GM18951 (cell line): ENCODE data around the gene LIPC.

Experiments
- POLR2A ChIP-seq: IDR thresholded peaks from 4 replicates; pipeline ENCODE4 v1.6.1; 2011; ENCODE audit warnings: mild to moderate bottlenecking; ENCODE audit not compliant: insufficient read length, insufficient read depth; ENCODE audit errors: extremely low read depth
- in situ Hi-C: fragments of 300-500 bp; cut with MboI; formaldehyde crosslinking; loops from one replicate; pipeline ENCODE4 v1.12.0; 2022; ENCODE audit warnings: low sequenced_read_pairs, mixed read lengths, inconsistent platforms; ENCODE audit not compliant: unreplicated experiment

Gene LIPC

DNA sequence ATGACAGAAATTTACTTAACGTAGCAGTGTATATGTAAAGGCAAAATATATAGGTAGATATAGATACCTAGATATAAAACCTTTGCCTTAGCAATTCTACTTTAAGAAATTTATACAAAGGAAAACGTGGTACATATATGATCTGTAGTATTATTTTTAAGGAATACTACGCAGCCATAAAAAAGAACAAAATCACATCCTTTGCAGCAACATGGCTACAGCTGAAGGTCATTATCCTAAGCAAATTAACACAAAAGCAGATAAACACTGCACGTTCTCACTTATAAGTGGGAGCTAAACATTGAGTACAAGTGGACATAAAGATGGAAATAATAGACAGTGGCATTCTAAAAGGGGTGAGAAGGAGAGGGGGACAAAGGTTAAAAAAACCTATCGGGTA is 14.8 kb upstream of the LIPC start:
- TF ChIP-seq POLR2A: no peak
- in situ Hi-C loops: no loop called here

DNA sequence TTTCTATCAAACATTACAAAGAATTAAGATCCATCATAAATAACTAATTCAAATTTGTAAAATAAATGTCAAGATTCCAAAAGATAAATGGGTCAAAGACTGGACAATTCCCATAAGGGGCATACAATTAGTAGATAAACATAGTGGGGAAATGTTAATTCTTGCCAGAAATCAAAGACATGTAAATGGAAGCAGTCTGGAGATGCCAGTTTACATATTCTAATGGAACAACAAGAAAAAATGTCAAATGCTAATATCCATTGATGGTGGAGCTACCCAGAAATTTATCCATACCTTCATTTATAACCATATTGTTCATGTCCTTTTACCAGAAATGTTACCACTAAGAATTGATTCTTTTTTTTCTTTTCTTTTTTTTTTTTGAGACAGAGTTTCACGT is 13.7 kb upstream of the LIPC start:
- in situ Hi-C loops: no loop called here
- no peak for TF ChIP-seq POLR2A

DNA sequence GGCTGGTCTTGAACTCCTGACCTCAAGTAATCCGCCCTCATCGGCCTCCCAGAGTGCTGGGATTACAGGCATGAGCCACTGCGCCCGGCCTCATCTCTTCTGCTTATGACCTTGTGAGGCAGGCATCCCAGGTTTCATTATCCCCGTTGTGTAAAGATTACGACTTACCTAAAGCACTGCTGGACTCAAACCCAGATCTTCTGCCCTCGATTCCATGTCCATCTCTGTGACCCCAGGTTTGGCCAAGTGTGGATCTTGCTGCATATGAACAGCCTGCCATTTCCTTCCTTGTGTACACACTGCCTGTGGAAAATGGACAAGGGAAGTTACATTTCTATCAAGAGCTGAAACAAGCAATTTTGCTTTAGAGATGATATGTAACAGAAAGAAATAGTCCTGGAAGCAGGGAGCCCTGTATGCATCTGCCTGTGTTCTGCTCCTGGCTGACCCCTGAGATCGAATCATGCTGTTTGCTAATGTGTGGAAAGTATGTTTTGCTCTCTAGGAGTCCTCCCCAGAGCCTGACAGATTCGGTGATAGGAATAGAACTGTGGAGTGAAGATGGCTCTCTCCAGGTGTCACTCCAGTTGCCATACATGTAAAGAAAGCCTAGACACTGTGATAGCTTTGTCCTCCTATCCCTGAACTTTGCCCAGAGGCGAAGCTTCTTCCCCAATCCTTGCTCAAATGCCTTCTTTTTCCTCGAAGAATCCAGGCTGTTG is 11.8 kb upstream of the LIPC start:
- in situ Hi-C loops: no loop called here

GRCh38 chr15:58420579-58421043 is 11.2 kb upstream of the LIPC start:
- TF ChIP-seq POLR2A: no peak
- in situ Hi-C loops: no loop called here

More for the DNA sequence above, 11.8 kb upstream of the LIPC start:
- no peak for TF ChIP-seq POLR2A

GRCh38 chr15:58423205-58423604 is 8.6 kb upstream of the LIPC start:
- TF ChIP-seq POLR2A: no peak
- in situ Hi-C loops: no loop called here

DNA sequence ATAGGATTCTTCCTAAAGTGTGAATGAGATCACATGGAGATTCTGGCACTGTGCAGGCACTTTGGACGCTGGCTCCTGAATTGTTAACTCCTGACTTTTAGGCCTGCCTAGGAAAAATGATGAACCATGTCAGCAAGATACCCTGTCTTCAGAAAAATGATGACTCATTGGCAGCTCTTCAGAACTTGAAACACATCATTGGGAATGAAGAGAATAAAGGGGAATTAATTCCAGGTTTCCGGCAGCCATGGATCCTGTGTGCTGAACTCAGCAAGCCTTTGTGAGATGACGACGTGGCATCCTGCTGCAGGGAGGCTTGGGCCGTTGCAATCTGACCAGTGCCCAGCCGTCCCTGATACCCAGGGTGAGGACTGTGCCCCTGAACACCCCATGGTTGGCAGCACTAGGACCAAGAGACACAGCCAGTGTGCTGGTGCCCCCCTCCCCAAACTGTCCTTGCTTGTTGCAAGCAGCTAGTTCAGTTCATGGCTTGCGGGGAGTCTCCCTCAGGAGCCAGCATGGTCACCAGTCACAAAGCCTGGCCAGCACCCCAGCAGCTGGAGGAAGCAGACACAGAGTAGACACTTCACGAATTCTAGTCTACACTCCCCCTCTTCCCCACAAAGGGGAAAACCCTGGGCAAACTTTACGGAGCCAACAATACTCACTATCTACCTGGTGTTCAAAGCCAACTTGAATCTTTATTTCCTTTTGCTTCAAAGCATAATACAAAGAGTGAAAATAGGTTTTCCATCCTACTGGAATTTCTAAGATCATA is 7.8 kb upstream of the LIPC start:
- in situ Hi-C loops: no loop called here

DNA sequence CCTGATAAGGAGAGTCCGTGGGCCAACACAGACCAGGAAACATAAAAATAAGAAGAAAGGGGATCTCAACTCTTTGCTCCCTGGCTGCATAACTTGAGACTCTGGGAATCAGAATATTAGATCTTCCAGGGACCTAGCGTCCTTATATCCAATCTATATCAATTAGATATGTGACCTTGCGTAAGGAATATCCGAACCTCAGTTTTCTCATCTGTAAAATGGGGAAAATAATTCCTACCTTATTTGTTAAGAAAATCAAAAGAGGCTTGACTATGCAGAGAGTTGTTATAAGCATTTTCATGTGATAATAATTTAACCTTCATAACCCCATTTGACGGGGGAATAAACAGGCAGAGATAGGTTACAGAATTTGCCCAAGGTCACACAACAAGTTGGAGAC is 7.1 kb upstream of the LIPC start:
- in situ Hi-C loops: no loop called here
- no peak for TF ChIP-seq POLR2A

More for the DNA sequence above, 7.8 kb upstream of the LIPC start:
- TF ChIP-seq POLR2A: no peak

- TF ChIP-seq POLR2A: no peak
- in situ Hi-C loops: no loop called here
Measured at GRCh38 chr15:58425185-58425584, 6.6 kb upstream of the LIPC start.

- TF ChIP-seq POLR2A: no peak
- in situ Hi-C loops: no loop called here
Measured at GRCh38 chr15:58425834-58426233, 6.0 kb upstream of the LIPC start.

DNA sequence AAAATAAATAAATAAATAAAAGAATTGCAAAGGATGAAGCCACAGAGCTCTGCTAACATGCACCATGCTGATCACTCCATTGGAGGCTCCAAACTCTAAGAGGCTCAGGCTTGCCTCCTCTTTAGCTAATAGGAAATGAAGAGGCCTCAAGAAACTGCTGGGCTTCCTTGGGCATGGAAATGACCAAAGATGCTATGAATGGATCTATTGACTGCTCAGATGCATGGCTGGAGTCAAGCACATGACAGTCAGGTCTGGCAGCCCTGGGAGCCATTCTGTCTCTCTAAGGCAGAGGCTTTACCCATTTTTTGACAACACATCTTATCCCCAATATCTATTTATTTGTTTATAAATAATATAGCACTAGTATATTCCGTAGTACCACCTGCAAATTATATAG is 5.3 kb upstream of the LIPC start:
- in situ Hi-C loops: no loop called here

GRCh38 chr15:58427987-58428386 is 3.8 kb upstream of the LIPC start:
- in situ Hi-C loops: no loop called here
- TF ChIP-seq POLR2A: no peak

More for the DNA sequence above, 5.3 kb upstream of the LIPC start:
- no peak for TF ChIP-seq POLR2A

GRCh38 chr15:58430224-58430787 is 1.5 kb upstream of the LIPC start:
- TF ChIP-seq POLR2A: no peak
- in situ Hi-C loops: no loop called here

- in situ Hi-C loops: no loop called here
- no peak for TF ChIP-seq POLR2A
Measured at GRCh38 chr15:58432401-58432800, 610 bp downstream of the LIPC start.
